Neural crest cell (in vitro differentiated cells): ENCODE data around the gene NUP58. TPM values are rescaled to one million over a fixed set of nuclear protein-coding genes. Genes with fewer than 3 reads are reported as not detected.

ENCODE experiments used
- DNase-seq: peaks from one replicate; pipeline ENCODE4 v3.0.0; 2021; ENCODE audit warnings: low read depth, mixed read lengths, low spot score
- H3K27ac Mint-ChIP-seq: one replicate; pipeline ENCODE4 v1.8.0; 2021; ENCODE audit warnings: mild to moderate bottlenecking, mixed read lengths; ENCODE audit not compliant: unreplicated experiment
- H3K27me3 Mint-ChIP-seq: 2 replicates; pipeline ENCODE4 v1.8.0; 2021; ENCODE audit warnings: low read depth, mild to moderate bottlenecking, mixed read lengths
- H3K36me3 Mint-ChIP-seq: 2 replicates; pipeline ENCODE4 v1.8.0; 2021; ENCODE audit warnings: low read depth, mild to moderate bottlenecking, mixed read lengths
- H3K4me1 Mint-ChIP-seq: 2 replicates; pipeline ENCODE4 v1.8.0; 2021; ENCODE audit warnings: mixed read lengths
- H3K4me3 Mint-ChIP-seq: one replicate; pipeline ENCODE4 v1.8.0; 2021; ENCODE audit warnings: mild to moderate bottlenecking, mixed read lengths
- H3K9me3 Mint-ChIP-seq: 2 replicates; pipeline ENCODE4 v1.8.0; 2021; ENCODE audit warnings: mixed read lengths
- CTCF ChIP-seq: fragments of 200-600 bp; sonication (generic); conservative IDR thresholded peaks from 2 replicates; pipeline ENCODE4 v1.5.0; 2021; ENCODE audit warnings: antibody characterized with exemption, mild to moderate bottlenecking
- total RNA-seq: library from RNA; stranded (reverse); gene quantifications from 2 replicates; pipeline ENCODE4 v1.2.1, GENCODE V29; 2021

Gene NUP58
- total RNA-seq, 1 donor from 2014 or later, result 81.7 TPM

GRCh38 chr13:25266706-25267105, 34.7 kb upstream of the NUP58 start:
- TF ChIP-seq CTCF, result no peak
- H3K27ac Mint-ChIP-seq, result no peak overlapping the region
- DNase-seq, result no peak
- H3K4me1 Mint-ChIP-seq, result no peaks in the 10 kb centered on the region
- H3K9me3 Mint-ChIP-seq, result no peaks in the 10 kb centered on the region
- peaks cover 4% of the 10 kb centered on the region for H3K36me3 Mint-ChIP-seq
- no peak overlapping the region for H3K4me3 Mint-ChIP-seq
- H3K27me3 Mint-ChIP-seq, result no peaks in the 10 kb centered on the region

- Mint-ChIP-seq H3K4me3 (no peak overlapping the region), H3K36me3 (peaks cover 12% of the 10 kb centered on the region), H3K27ac (no peak overlapping the region), H3K9me3 (no peaks in the 10 kb centered on the region), H3K27me3 (no peaks in the 10 kb centered on the region), H3K4me1 (no peaks in the 10 kb centered on the region)
- TF ChIP-seq CTCF, result no peak
- no peak for DNase-seq
These were observed 33.7 kb upstream of the NUP58 start for GRCh38 chr13:25267715-25268114.

- no peak for DNase-seq
- Mint-ChIP-seq H3K27me3 (no peaks in the 10 kb centered on the region), H3K27ac (no peak overlapping the region), H3K4me1 (no peaks in the 10 kb centered on the region), H3K4me3 (no peak overlapping the region), H3K36me3 (peaks cover 12% of the 10 kb centered on the region), H3K9me3 (no peaks in the 10 kb centered on the region)
- no peak for TF ChIP-seq CTCF
These were observed 32.9 kb upstream of the NUP58 start for GRCh38 chr13:25268561-25268960.

- H3K27ac Mint-ChIP-seq, result no peak overlapping the region
- H3K4me1 Mint-ChIP-seq, result peaks cover 8% of the 10 kb centered on the region
- no peak for TF ChIP-seq CTCF
- DNase-seq, result no peak
- H3K9me3 Mint-ChIP-seq, result no peaks in the 10 kb centered on the region
- H3K27me3 Mint-ChIP-seq, result no peaks in the 10 kb centered on the region
- no peak overlapping the region for H3K4me3 Mint-ChIP-seq
- peaks cover 9% of the 10 kb centered on the region for H3K36me3 Mint-ChIP-seq
These were observed 24.7 kb upstream of the NUP58 start for GRCh38 chr13:25276748-25277147.

- Mint-ChIP-seq H3K4me1 (peaks cover 23% of the 10 kb centered on the region), H3K27ac (no peak overlapping the region), H3K9me3 (no peaks in the 10 kb centered on the region), H3K36me3 (peaks cover 3% of the 10 kb centered on the region), H3K4me3 (no peak overlapping the region), H3K27me3 (no peaks in the 10 kb centered on the region)
- no peak for DNase-seq
- TF ChIP-seq CTCF, result no peak
These were observed 21.0 kb upstream of the NUP58 start for GRCh38 chr13:25280396-25280795.
